Lower leg skin (tissue), 4 donors: ENCODE measurements around the gene GYPC. TPM values are rescaled to one million over a fixed set of nuclear protein-coding genes. Genes with fewer than 3 reads are reported as not detected.

ENCODE experiments used
- DNase-seq, 2 donors: peaks; one replicate each; pipeline ENCODE4 v3.0.0-alpha.2; 2019; ENCODE audit warnings: low spot score in 2 of 2
- H3K4me3 ChIP-seq: fragments of 200-600 bp; sonication (generic); 2 replicates; pipeline ENCODE4 v1.5.1; 2017; ENCODE audit warnings: mild to moderate bottlenecking, low read depth; ENCODE audit not compliant: poor library complexity, severe bottlenecking
- CTCF ChIP-seq, 3 donors: fragments of 450-650 bp; IDR thresholded peaks; one replicate each; pipeline ENCODE4 v1.5.1; 2016; ENCODE audit warnings: antibody characterized with exemption in 3 of 3, mild to moderate bottlenecking in 3 of 3, moderate library complexity in 2 of 3
- POLR2A ChIP-seq, 2 donors: fragments of 450-650 bp; IDR thresholded peaks; one replicate each; pipeline ENCODE4 v1.6.1; 2016 to 2017; ENCODE audit warnings: antibody characterized with exemption in 2 of 2, mild to moderate bottlenecking in 1 of 2, moderate library complexity in 1 of 2
- WGBS, 2 donors: methylation state at CpG; one replicate each; pipeline ENCODE4 v1.1.5; 2018; 5-methylcytosine and 5-hydroxymethylcytosine counted together
- intact Hi-C: fragments of 100-400 bp; cut with DNase I; formaldehyde crosslinking; loops from one replicate; pipeline ENCODE4 v1.15.0; 2023; ENCODE audit warnings: low total_unique reads
- total RNA-seq, 4 donors: library from RNA; depleted of rRNA; stranded (reverse); fragments of >200 nt; gene quantifications; one replicate each; pipeline ENCODE4 v1.1.0, GENCODE V29; 2016

Gene GYPC
- total RNA-seq, 4 donors from 2014 or later, result 16.9 to 55.6 (median 21.7) TPM

GRCh38 chr2:126665483-126665882, 9.5 kb downstream of the GYPC start:
- TF ChIP-seq POLR2A (IDR thresholded peaks at IDR 0.05), result no peak
- no peak for TF ChIP-seq CTCF (IDR thresholded peaks at IDR 0.05)
- 59 to 69% methylated on average over 9 of the region's 9 CpGs for WGBS, 2 donors
- no peak for DNase-seq
- intact Hi-C loops, result no loop called here
- H3K4me3 ChIP-seq, result no peak overlapping the region

- WGBS, 2 donors, result 83 to 84% methylated on average over 4 of the region's 4 CpGs
- no peak for TF ChIP-seq CTCF (IDR thresholded peaks at IDR 0.05)
- no peak for TF ChIP-seq POLR2A (IDR thresholded peaks at IDR 0.05)
- intact Hi-C loops, result no loop called here
These were observed 12.3 kb downstream of the GYPC start for GRCh38 chr2:126668254-126668653.

GRCh38 chr2:126669772-126670171, 13.8 kb downstream of the GYPC start:
- WGBS, 2 donors, result 60 to 71% methylated on average over 6 of the region's 6 CpGs
- intact Hi-C loops, result no loop called here
- H3K4me3 ChIP-seq, result no peak overlapping the region
- TF ChIP-seq CTCF (IDR thresholded peaks at IDR 0.05), result no peak
- DNase-seq, result no peak

More at GRCh38 chr2:126668254-126668653, 12.3 kb downstream of the GYPC start:
- no peak overlapping the region for H3K4me3 ChIP-seq
- no peak for DNase-seq

GRCh38 chr2:126671488-126671887, 15.5 kb downstream of the GYPC start:
- DNase-seq, result no peak
- intact Hi-C loops, result no loop called here
- TF ChIP-seq CTCF (IDR thresholded peaks at IDR 0.05) (no peak), POLR2A (IDR thresholded peaks at IDR 0.05) (no peak)
- H3K4me3 ChIP-seq, result no peak overlapping the region
- 90 to 94% methylated on average over 7 of the region's 7 CpGs for WGBS, 2 donors

- no peak overlapping the region for H3K4me3 ChIP-seq
- TF ChIP-seq POLR2A (IDR thresholded peaks at IDR 0.05) (no peak), CTCF (IDR thresholded peaks at IDR 0.05) (no peak)
- DNase-seq, result no peak
- WGBS, 2 donors, result 87 to 88% methylated on average over 12 of the region's 12 CpGs
- intact Hi-C loops, result no loop called here
These were observed 17.1 kb downstream of the GYPC start for GRCh38 chr2:126672980-126673605.
